HK-2 (cell line): ENCODE data around the gene NUP210L.

Source experiments
- DNase-seq: peaks from one replicate; pipeline ENCODE4 v3.0.0-alpha.2; 2018; ENCODE audit not compliant: unreplicated experiment

The NUP210L gene

GRCh38 chr1:153944005-153944826 is 210.7 kb downstream of the NUP210L start:
- DNase-seq, result no peak

GRCh38 chr1:153942766-153943549 is 211.9 kb downstream of the NUP210L start:
- DNase-seq, result no peak
